Dermis lymphatic vessel endothelial cell (primary cell): ENCODE results near the gene RNASEH2B. TPM values are rescaled to one million over a fixed set of nuclear protein-coding genes. Genes with fewer than 3 reads are reported as not detected.

Source experiments
- total RNA-seq: library from RNA; depleted of rRNA; stranded (reverse); fragments of >200 nt; gene quantifications from 2 replicates; pipeline ENCODE4 v1.2.1, GENCODE V29; 2014

RNASEH2B gene
- total RNA-seq: 18.7 and 27.3 TPM in 2 replicates

GRCh38 chr13:50909605-50910484, at the start of gene RNASEH2B:
RNASEH2B (plus strand) TSS chr13:50909791; CDS start chr13:50910077, 286 bp downstream.

Other genes with a start within 250 kb of the RNASEH2B start
- gene DLEU7, start 66.1 kb upstream of the RNASEH2B start, total RNA-seq: not detected in 2 replicates
- not detected in 2 replicates for gene C13orf42, start 201.5 kb downstream of the RNASEH2B start, total RNA-seq